Neural progenitor cell (in vitro differentiated cells): ENCODE data around the gene MMP11. TPM values are rescaled to one million over a fixed set of nuclear protein-coding genes. Genes with fewer than 3 reads are reported as not detected.

Experiments
- DNase-seq: peaks from one replicate; pipeline ENCODE4 v3.0.0-alpha.2; 2016; ENCODE audit warnings: low spot score
- H2AFZ ChIP-seq: fragments of 200-600 bp; sonication (generic); replicated peaks from 2 replicates; pipeline ENCODE4 v1.6.1; 2016; ENCODE audit warnings: antibody characterized with exemption
- H3F3A ChIP-seq: fragments of 200-600 bp; sonication (generic); 2 replicates; pipeline ENCODE4 v1.6.1; 2016; ENCODE audit warnings: antibody characterized with exemption, low read depth
- H3K27ac ChIP-seq: fragments of 200-600 bp; sonication (generic); 2 replicates; pipeline ENCODE4 v1.5.1; 2016; ENCODE audit warnings: mild to moderate bottlenecking
- H3K27me3 ChIP-seq: fragments of 200-600 bp; sonication (generic); 2 replicates; pipeline ENCODE4 v1.6.1; 2016; ENCODE audit warnings: mild to moderate bottlenecking, moderate library complexity
- H3K36me3 ChIP-seq: fragments of 200-600 bp; sonication (generic); 2 replicates; pipeline ENCODE4 v1.5.1; 2016
- H3K4me1 ChIP-seq: fragments of 200-600 bp; sonication (generic); 2 replicates; pipeline ENCODE4 v1.6.1; 2016; ENCODE audit warnings: mixed run types
- H3K4me2 ChIP-seq: fragments of 200-600 bp; sonication (generic); 2 replicates; pipeline ENCODE4 v1.6.1; 2016
- H3K4me3 ChIP-seq: fragments of 200-600 bp; sonication (generic); 2 replicates; pipeline ENCODE4 v1.5.1; 2016
- H3K79me2 ChIP-seq: fragments of 200-600 bp; sonication (generic); 2 replicates; pipeline ENCODE4 v1.6.1; 2016; ENCODE audit warnings: low read depth
- H3K9ac ChIP-seq: fragments of 200-600 bp; sonication (generic); 2 replicates; pipeline ENCODE4 v1.6.1; 2016
- H3K9me3 ChIP-seq: fragments of 200-600 bp; sonication (generic); 2 replicates; pipeline ENCODE4 v1.5.1; 2016; ENCODE audit warnings: low read depth
- H4K20me1 ChIP-seq: fragments of 200-600 bp; sonication (generic); 2 replicates; pipeline ENCODE4 v1.6.1; 2016; ENCODE audit warnings: low read depth
- H3K27ac Mint-ChIP-seq: 3 replicates; pipeline ENCODE4 v1.8.0; 2021; ENCODE audit warnings: mixed read lengths
- H3K27me3 Mint-ChIP-seq: 2 replicates; pipeline ENCODE4 v1.8.0; 2022; ENCODE audit warnings: low read depth, mild to moderate bottlenecking, inconsistent platforms, moderate library complexity, mixed read lengths; ENCODE audit not compliant: insufficient read depth
- H3K36me3 Mint-ChIP-seq: 3 replicates; pipeline ENCODE4 v1.8.0; 2021; ENCODE audit warnings: mixed read lengths
- H3K4me1 Mint-ChIP-seq: 3 replicates; pipeline ENCODE4 v1.8.0; 2021; ENCODE audit warnings: mixed read lengths
- H3K4me3 Mint-ChIP-seq: 3 replicates; pipeline ENCODE4 v1.8.0; 2021; ENCODE audit warnings: mild to moderate bottlenecking, moderate library complexity, mixed read lengths
- H3K9me3 Mint-ChIP-seq: 3 replicates; pipeline ENCODE4 v1.8.0; 2020; ENCODE audit warnings: mixed read lengths
- CTCF ChIP-seq: fragments of 200-600 bp; sonication (generic); IDR thresholded peaks from 2 replicates; pipeline ENCODE4 v1.5.1; 2017; ENCODE audit warnings: antibody characterized with exemption, mild to moderate bottlenecking
- EZH2 ChIP-seq: fragments of 200-600 bp; sonication (generic); IDR thresholded peaks from 2 replicates; pipeline ENCODE4 v1.6.1; 2017; ENCODE audit warnings: antibody characterized with exemption, mild to moderate bottlenecking, moderate library complexity
- EZH2phosphoT487 ChIP-seq: fragments of 200-600 bp; sonication (generic); IDR thresholded peaks from 2 replicates; pipeline ENCODE4 v1.6.1; 2017; ENCODE audit warnings: antibody characterized with exemption
- total RNA-seq: library from RNA; depleted of rRNA; stranded (reverse); fragments of >200 nt; gene quantifications from 2 replicates; pipeline ENCODE4 v1.2.3, GENCODE V29; 2015; ENCODE audit warnings: low replicate concordance

The MMP11 gene
- total RNA-seq, 1 donor from 2014 or later: 4.1 TPM

GRCh38 chr22:23817146-23817545 is 44.5 kb downstream of the MMP11 start:
- Histone ChIP-seq H3K4me3 (no peak overlapping the region), H4K20me1 (no peaks in the 10 kb centered on the region), H3K9me3 (no peaks in the 10 kb centered on the region), H3K79me2 (no peaks in the 10 kb centered on the region), H3K27ac (no peak overlapping the region), H3K27me3 (no peaks in the 10 kb centered on the region), H3K9ac (no peak overlapping the region), H3K36me3 (peaks cover 5% of the 10 kb centered on the region), H3K4me1 (no peaks in the 10 kb centered on the region), H3F3A (no peaks in the 10 kb centered on the region), H2AFZ (no peak overlapping the region), H3K4me2 (no peak overlapping the region)
- H3K27ac Mint-ChIP-seq: peak overlapping the region; percentile 33
- peaks cover 6% of the 10 kb centered on the region for H3K27me3 Mint-ChIP-seq
- no peak for TF ChIP-seq CTCF
- no peak for TF ChIP-seq EZH2phosphoT487
- TF ChIP-seq EZH2: no peak
- no peak overlapping the region for H3K4me3 Mint-ChIP-seq
- no peak for DNase-seq
- H3K4me1 Mint-ChIP-seq: no peaks in the 10 kb centered on the region
- H3K9me3 Mint-ChIP-seq: no peaks in the 10 kb centered on the region
- peaks cover 49% of the 10 kb centered on the region for H3K36me3 Mint-ChIP-seq

GRCh38 chr22:23818541-23818940 is 45.9 kb downstream of the MMP11 start:
- Mint-ChIP-seq H3K4me1 (no peaks in the 10 kb centered on the region), H3K27ac (no peak overlapping the region), H3K4me3 (no peak overlapping the region), H3K27me3 (peaks cover 6% of the 10 kb centered on the region), H3K9me3 (no peaks in the 10 kb centered on the region), H3K36me3 (peaks cover 50% of the 10 kb centered on the region)
- no peaks in the 10 kb centered on the region for H3K27me3 ChIP-seq
- no peaks in the 10 kb centered on the region for H4K20me1 ChIP-seq
- H3K9me3 ChIP-seq: no peaks in the 10 kb centered on the region
- no peaks in the 10 kb centered on the region for H3K79me2 ChIP-seq
- H3K4me1 ChIP-seq: no peaks in the 10 kb centered on the region
- no peak overlapping the region for H2AFZ ChIP-seq
- TF ChIP-seq CTCF (no peak), EZH2phosphoT487 (no peak), EZH2 (no peak)
- H3K4me3 ChIP-seq: no peak overlapping the region
- DNase-seq: no peak
- H3F3A ChIP-seq: no peaks in the 10 kb centered on the region
- H3K36me3 ChIP-seq: peaks cover 5% of the 10 kb centered on the region
- H3K27ac ChIP-seq: no peak overlapping the region
- H3K9ac ChIP-seq: no peak overlapping the region
- H3K4me2 ChIP-seq: no peak overlapping the region

- H3K36me3 Mint-ChIP-seq: peaks cover 56% of the 10 kb centered on the region
- H3K9ac ChIP-seq: no peak overlapping the region
- H3K36me3 ChIP-seq: peaks cover 5% of the 10 kb centered on the region
These were observed 48.1 kb downstream of the MMP11 start for GRCh38 chr22:23820748-23821211.

GRCh38 chr22:23822101-23822671 is 49.5 kb downstream of the MMP11 start:
- H3K36me3 Mint-ChIP-seq: peaks cover 54% of the 10 kb centered on the region
- H3K36me3 ChIP-seq: peaks cover 5% of the 10 kb centered on the region

More at GRCh38 chr22:23820748-23821211, 48.1 kb downstream of the MMP11 start:
- H3K27me3 ChIP-seq: no peaks in the 10 kb centered on the region
- no peak for TF ChIP-seq EZH2
- no peak for TF ChIP-seq EZH2phosphoT487
- H3K27ac Mint-ChIP-seq: no peak overlapping the region
- H3K9me3 Mint-ChIP-seq: no peaks in the 10 kb centered on the region
- DNase-seq: no peak
- no peak overlapping the region for H3K4me3 Mint-ChIP-seq
- no peaks in the 10 kb centered on the region for H4K20me1 ChIP-seq
- no peaks in the 10 kb centered on the region for H3K9me3 ChIP-seq
- H3K4me2 ChIP-seq: no peak overlapping the region
- H3K79me2 ChIP-seq: no peaks in the 10 kb centered on the region
- H3K4me1 ChIP-seq: no peaks in the 10 kb centered on the region
- peaks cover 5% of the 10 kb centered on the region for H3K27me3 Mint-ChIP-seq
- H3K4me1 Mint-ChIP-seq: no peaks in the 10 kb centered on the region
- no peak overlapping the region for H2AFZ ChIP-seq
- H3K27ac ChIP-seq: no peak overlapping the region
- no peak overlapping the region for H3K4me3 ChIP-seq
- H3F3A ChIP-seq: no peaks in the 10 kb centered on the region

More at GRCh38 chr22:23822101-23822671, 49.5 kb downstream of the MMP11 start:
- no peaks in the 10 kb centered on the region for H3K79me2 ChIP-seq
- no peak overlapping the region for H3K27ac Mint-ChIP-seq
- H2AFZ ChIP-seq: no peak overlapping the region
- TF ChIP-seq EZH2phosphoT487: no peak
- TF ChIP-seq EZH2: no peak
- TF ChIP-seq CTCF: no peak
- H3K27me3 ChIP-seq: no peaks in the 10 kb centered on the region
- no peaks in the 10 kb centered on the region for H3K4me1 Mint-ChIP-seq
- H3K4me1 ChIP-seq: no peaks in the 10 kb centered on the region
- H3K27ac ChIP-seq: no peak overlapping the region
- H3F3A ChIP-seq: no peaks in the 10 kb centered on the region
- H4K20me1 ChIP-seq: no peaks in the 10 kb centered on the region
- no peak overlapping the region for H3K4me2 ChIP-seq
- H3K9me3 ChIP-seq: no peaks in the 10 kb centered on the region
- no peak overlapping the region for H3K9ac ChIP-seq
- no peak overlapping the region for H3K4me3 Mint-ChIP-seq
- no peaks in the 10 kb centered on the region for H3K9me3 Mint-ChIP-seq
- DNase-seq: no peak
- peaks cover 3% of the 10 kb centered on the region for H3K27me3 Mint-ChIP-seq
- H3K4me3 ChIP-seq: no peak overlapping the region
